Thyroid gland (tissue), 4 donors: ENCODE data around the gene LGALS1.
A peak's percentile ranks its signal among the peaks of the same experiment; 100 is the strongest.

Source experiments
- POLR2A ChIP-seq, 2 donors: fragments of 450-650 bp; IDR thresholded peaks; one replicate each; pipeline ENCODE4 v1.6.1; 2017; ENCODE audit warnings: antibody characterized with exemption in 2 of 2, mild to moderate bottlenecking in 2 of 2, moderate library complexity in 1 of 2
- TF ChIP-seq, protein P1 (sequence below), 6 experiments: fragments of 200-600 bp in 3 of 6; fragments of 450-650 bp in 3 of 6; sonication (generic) in 3 of 6; IDR thresholded peaks; one replicate each; pipeline ENCODE4 v1.5.1; 2016 to 2019; ENCODE audit warnings: antibody characterized with exemption in 6 of 6, mild to moderate bottlenecking in 2 of 6, inconsistent platforms in 1 of 6, moderate library complexity in 1 of 6

DNA sequence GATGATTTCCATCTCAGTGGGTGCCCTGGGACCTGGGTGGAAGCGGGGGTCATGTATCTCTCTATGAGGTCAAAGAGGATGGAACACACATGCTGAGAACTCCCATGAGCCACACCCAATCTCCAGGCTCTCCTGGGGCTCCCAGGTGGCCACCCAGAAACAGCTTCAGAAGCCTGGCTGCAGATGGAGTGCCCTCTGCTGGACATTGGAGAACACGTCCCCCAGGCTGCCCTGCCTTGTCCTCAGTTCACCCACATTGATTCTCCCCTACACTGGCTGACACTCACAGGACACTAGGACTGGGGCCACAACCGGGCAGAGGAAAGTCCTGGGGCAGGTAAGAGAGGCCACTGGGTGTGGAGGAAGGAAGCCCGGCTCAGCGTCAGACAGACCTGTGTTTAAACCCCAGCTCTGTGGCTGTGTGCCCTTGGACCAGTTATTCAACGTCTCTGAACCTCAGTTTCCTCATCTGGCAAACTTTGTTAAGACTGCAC is 6.2 kb downstream of the LGALS1 start:
- TF ChIP-seq, protein P1, sequence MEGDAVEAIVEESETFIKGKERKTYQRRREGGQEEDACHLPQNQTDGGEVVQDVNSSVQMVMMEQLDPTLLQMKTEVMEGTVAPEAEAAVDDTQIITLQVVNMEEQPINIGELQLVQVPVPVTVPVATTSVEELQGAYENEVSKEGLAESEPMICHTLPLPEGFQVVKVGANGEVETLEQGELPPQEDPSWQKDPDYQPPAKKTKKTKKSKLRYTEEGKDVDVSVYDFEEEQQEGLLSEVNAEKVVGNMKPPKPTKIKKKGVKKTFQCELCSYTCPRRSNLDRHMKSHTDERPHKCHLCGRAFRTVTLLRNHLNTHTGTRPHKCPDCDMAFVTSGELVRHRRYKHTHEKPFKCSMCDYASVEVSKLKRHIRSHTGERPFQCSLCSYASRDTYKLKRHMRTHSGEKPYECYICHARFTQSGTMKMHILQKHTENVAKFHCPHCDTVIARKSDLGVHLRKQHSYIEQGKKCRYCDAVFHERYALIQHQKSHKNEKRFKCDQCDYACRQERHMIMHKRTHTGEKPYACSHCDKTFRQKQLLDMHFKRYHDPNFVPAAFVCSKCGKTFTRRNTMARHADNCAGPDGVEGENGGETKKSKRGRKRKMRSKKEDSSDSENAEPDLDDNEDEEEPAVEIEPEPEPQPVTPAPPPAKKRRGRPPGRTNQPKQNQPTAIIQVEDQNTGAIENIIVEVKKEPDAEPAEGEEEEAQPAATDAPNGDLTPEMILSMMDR (IDR thresholded peaks at IDR 0.05) = peak; percentile 56 to 92 (median 76)
- no peak for TF ChIP-seq POLR2A (IDR thresholded peaks at IDR 0.05)
